Measurements from ENCODE around the gene IGFBP6. TPM values are rescaled to one million over a fixed set of nuclear protein-coding genes. Genes with fewer than 3 reads are reported as not detected.

The IGFBP6 gene
- total RNA-seq, 1 donor from 2014 or later, result 27.7 TPM

GRCh38 chr12:53120685-53121525 lies 23.4 kb downstream of the IGFBP6 start:
- DNase-seq, result no peak

DNA sequence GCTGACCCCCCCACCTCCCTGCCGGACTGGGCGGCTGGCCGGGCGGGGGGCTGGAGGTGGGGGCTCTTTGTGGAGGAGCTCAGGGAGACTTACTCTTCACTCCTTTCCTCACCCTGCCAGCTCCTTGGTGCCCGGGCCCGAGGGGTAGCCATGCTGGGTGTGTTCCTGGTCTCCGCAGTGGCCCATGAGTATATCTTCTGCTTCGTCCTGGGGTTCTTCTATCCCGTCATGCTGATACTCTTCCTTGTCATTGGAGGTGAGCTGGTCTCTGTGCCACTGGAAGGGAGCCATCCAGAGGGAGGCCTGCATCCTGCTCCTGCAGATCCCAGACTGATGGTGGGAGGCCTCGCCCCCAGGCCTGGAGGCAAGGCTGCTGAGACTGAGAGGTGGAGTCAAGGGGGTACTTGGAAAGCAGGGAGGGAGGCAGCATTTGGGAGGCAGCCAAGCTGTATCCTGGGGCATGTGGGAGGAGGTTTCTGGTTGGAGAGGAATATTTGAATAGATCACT lies 25.5 kb downstream of the IGFBP6 start:
- no peak for DNase-seq

DNA sequence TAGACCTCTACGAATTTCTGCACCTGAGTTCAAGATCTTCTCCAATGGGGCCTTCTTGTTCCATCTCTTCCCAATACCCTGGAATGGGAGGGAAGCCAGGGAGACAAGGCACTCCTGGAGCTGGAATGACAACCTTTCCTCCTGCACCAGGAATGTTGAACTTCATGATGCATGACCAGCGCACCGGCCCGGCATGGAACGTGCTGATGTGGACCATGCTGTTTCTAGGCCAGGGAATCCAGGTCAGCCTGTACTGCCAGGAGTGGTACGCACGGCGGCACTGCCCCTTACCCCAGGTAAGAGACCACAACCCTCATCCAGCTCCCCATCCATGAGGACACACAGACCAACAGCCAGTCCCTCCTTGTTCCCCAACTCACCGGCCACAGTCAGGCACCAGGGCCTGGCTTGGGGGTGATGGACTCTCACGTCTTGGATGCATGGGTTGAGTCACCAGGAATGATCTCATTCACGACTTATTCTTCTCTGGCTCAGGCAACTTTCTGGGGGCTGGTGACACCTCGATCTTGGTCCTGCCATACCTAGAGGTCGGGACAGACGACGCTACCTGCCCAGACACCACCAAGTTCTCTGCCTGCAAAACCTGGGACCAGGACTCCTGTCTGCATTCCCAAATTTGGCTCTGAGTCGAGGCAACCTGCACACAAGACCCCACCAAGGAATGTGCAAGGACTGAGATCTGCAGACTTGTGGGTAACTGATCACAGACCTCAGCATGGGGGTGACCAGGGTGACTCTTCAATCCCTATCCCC lies 26.3 kb downstream of the IGFBP6 start:
- DNase-seq, result no peak

GRCh38 chr12:53124352-53124723 lies 26.9 kb downstream of the IGFBP6 start:
- no peak for DNase-seq

DNA sequence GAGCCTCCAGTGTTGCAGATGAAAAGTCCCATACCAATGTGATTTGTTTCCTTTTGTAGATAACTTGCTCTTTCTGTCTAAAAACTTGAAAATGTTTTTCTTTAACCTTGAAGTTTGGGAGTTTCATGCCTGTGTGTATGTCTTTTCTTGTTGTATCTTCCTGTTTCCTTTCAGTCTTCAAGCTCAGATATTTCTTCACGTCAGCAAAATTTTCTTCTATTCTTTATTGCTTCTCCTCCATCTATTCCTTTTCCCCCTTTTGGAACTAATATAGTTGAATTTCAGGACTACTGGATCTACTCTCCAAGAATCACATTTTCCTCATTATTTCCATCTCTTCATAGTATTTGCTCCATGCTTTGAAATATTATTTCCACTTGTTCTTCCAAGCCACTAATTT lies 29.7 kb downstream of the IGFBP6 start:
- DNase-seq, result no peak

- no peak for DNase-seq
Measured at GRCh38 chr12:53128780-53129569, 31.5 kb downstream of the IGFBP6 start.

- no peak for DNase-seq
Measured at GRCh38 chr12:53131844-53132243, 34.4 kb downstream of the IGFBP6 start.

DNA sequence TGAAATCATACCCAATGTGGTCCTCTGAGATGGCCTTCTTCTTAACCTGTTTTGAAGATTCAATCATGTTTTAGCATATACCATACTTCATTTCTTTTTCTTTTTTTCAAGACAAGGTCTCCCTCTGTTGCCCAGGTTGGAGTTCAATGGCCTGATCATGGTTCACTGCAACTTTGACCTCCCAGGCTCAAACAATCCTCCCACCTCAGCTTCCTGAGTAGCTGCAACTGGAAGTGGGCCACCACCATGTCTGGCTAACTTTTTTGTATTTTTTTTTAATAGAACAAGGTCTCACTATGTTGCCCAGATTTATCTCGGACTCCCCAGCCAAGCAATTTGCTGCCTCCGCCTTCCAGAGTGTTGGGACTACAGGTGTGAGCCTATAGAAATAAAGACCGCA lies 36.3 kb downstream of the IGFBP6 start:
- DNase-seq, result no peak

DNA sequence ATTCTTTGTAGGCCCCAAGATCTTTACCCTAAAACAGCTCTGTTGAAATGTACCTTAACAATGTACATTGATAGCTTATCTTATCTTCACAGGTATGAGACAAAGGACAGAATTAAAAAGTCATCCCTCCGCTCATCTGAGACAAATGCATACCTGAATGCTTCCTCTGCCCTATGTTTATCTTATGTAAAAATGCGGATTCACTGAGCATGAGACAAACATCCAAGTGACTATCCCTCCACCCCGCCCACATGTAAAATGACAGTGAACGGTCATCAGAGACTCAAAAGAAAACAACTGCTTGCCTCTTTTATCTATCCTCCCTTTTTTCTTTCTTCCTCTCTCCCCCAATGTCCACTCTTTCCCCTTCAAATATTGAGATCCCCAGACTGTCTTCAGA lies 45.9 kb downstream of the IGFBP6 start:
- no peak for DNase-seq

- DNase-seq, result no peak
Measured at GRCh38 chr12:53145383-53146260, 48.2 kb downstream of the IGFBP6 start.

GRCh38 chr12:53147181-53147580 lies 49.7 kb downstream of the IGFBP6 start:
- DNase-seq, result no peak

DNA sequence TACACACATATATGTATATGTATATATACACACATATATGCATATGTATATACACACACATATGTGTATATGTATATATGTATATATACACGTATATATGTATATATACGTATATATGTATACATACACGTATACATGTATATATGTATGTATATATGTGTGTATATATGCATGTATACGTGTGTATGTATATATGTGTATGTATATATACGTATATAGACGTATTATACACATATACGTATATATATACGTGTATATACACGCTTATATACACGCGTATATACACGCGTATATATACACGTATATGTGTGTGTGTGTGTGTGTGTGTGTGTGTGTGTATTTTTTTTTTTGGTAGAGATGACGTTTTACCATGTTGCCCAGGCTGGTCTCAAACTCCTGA lies 50.2 kb downstream of the IGFBP6 start:
- DNase-seq, result no peak

- DNase-seq, result no peak
Measured at GRCh38 chr12:53151039-53151438, 53.6 kb downstream of the IGFBP6 start.

Small RNA genes within 50 kb of the gene (small RNA-seq; reads per million reads assigned to genes)
- gene HIGD1AP1 (ENCODE audit: low replicate concordance) (not detected), gene MIR6757 (ENCODE audit: low replicate concordance) (not detected), gene RNU6-333P (ENCODE audit: low replicate concordance) (not detected)

Other genes with a start within 250 kb of the IGFBP6 start
- gene KRT78, start 248.7 kb upstream of the IGFBP6 start, total RNA-seq, result 13.7 TPM
- gene KRT8, start 192.6 kb upstream of the IGFBP6 start, total RNA-seq, result 16.2 TPM
- gene KRT18, start 148.5 kb upstream of the IGFBP6 start, total RNA-seq, result 28.6 TPM
- gene EIF4B, start 91.2 kb upstream of the IGFBP6 start, total RNA-seq, result 677 TPM
- gene TNS2, start 47.6 kb upstream of the IGFBP6 start, total RNA-seq, result 28.9 TPM
- gene SPRYD3, start 18.3 kb upstream of the IGFBP6 start, total RNA-seq, result 13.1 TPM
- gene SOAT2, start 5.8 kb downstream of the IGFBP6 start, total RNA-seq, result not detected
- 18.1 TPM for gene ZNF740, start 83.1 kb downstream of the IGFBP6 start, total RNA-seq
- 75.0 TPM for gene CSAD, start 83.3 kb downstream of the IGFBP6 start, total RNA-seq
- gene ITGB7, start 109.6 kb downstream of the IGFBP6 start, total RNA-seq, result 2.5 TPM
- gene RARG, start 134.5 kb downstream of the IGFBP6 start, total RNA-seq, result 65.2 TPM
- gene ESPL1, start 170.6 kb downstream of the IGFBP6 start, total RNA-seq, result 5.6 TPM
- 421 TPM for gene PFDN5, start 197.9 kb downstream of the IGFBP6 start, total RNA-seq
- gene MYG1, start 202.0 kb downstream of the IGFBP6 start, total RNA-seq, result 19.8 TPM
- 28.0 TPM for gene AAAS, start 223.9 kb downstream of the IGFBP6 start, total RNA-seq
- gene SP7, start 238.7 kb downstream of the IGFBP6 start, total RNA-seq, result 0.30 TPM